ENCODE measurements around the gene ACSL6.

DNA sequence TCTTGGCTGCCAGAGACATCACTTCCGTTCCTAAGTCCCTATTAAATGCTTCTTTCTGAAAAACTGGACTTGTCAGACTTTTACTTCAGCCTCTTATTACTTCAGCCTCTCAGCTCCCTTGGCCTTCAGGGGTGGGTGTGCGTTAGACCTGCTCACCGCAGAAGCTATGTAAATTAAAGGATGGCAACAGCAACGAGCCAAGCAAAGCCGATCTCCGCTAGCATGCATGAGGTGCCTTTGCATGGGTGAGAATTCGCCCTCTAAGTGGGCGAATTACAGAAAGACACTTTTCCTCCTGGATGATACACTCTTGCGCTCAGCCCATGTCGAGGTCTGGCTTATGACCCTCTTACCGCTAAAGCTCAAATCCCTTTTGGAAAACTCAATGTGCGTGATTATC, 38.1 kb upstream of the ACSL6 start:
- no peak for TF ChIP-seq POLR2A (IDR thresholded peaks at IDR 0.05)
- TF ChIP-seq, protein P1, sequence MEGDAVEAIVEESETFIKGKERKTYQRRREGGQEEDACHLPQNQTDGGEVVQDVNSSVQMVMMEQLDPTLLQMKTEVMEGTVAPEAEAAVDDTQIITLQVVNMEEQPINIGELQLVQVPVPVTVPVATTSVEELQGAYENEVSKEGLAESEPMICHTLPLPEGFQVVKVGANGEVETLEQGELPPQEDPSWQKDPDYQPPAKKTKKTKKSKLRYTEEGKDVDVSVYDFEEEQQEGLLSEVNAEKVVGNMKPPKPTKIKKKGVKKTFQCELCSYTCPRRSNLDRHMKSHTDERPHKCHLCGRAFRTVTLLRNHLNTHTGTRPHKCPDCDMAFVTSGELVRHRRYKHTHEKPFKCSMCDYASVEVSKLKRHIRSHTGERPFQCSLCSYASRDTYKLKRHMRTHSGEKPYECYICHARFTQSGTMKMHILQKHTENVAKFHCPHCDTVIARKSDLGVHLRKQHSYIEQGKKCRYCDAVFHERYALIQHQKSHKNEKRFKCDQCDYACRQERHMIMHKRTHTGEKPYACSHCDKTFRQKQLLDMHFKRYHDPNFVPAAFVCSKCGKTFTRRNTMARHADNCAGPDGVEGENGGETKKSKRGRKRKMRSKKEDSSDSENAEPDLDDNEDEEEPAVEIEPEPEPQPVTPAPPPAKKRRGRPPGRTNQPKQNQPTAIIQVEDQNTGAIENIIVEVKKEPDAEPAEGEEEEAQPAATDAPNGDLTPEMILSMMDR (IDR thresholded peaks at IDR 0.05) = no peak
